GM12874 (cell line): ENCODE measurements around the gene ATP8B1.

Experiments
- CTCF ChIP-seq: IDR thresholded peaks from 2 replicates; pipeline ENCODE4 v1.5.1; 2011; ENCODE audit warnings: low read depth, mild to moderate bottlenecking, control low read depth, low read length, moderate library complexity; ENCODE audit not compliant: insufficient read depth

Gene ATP8B1

GRCh38 chr18:57657542-57657941 lies 145.6 kb downstream of the ATP8B1 start:
- TF ChIP-seq CTCF: no peak

GRCh38 chr18:57655740-57656139 lies 147.4 kb downstream of the ATP8B1 start:
- TF ChIP-seq CTCF: no peak

- TF ChIP-seq CTCF: no peak
These were observed 151.2 kb downstream of the ATP8B1 start for GRCh38 chr18:57651914-57652313.

- TF ChIP-seq CTCF: no peak
These were observed 153.3 kb downstream of the ATP8B1 start for GRCh38 chr18:57649556-57650500.

GRCh38 chr18:57648414-57648813 lies 154.7 kb downstream of the ATP8B1 start:
- TF ChIP-seq CTCF: no peak

GRCh38 chr18:57644540-57644939 lies 158.6 kb downstream of the ATP8B1 start:
- no peak for TF ChIP-seq CTCF

- TF ChIP-seq CTCF: no peak
These were observed 162.4 kb downstream of the ATP8B1 start for GRCh38 chr18:57640749-57641148.
